Measurements from ENCODE around the gene KIF25. TPM values are rescaled to one million over a fixed set of nuclear protein-coding genes. Genes with fewer than 3 reads are reported as not detected.

The KIF25 gene
- total RNA-seq, 1 donor from 2014 or later: not detected

DNA sequence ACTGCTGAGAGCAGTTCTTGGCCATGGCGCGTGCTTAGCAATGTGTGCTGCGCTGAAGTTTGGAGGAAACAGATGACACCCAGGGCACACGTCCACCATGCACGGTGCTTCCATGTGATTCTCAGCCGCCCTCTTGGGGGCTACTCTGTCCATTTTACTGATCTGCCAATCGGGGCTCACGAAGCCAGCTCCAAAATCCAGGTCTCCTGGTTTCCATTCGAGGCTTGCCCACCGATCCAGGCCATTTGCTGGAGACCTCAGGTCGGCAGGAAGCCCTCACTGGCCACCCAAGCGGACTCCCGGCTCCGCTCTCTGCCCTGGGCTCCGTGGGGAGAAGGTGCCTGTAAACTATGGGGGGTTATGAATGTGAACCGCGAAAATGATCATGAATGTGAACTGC lies 93.2 kb downstream of the KIF25 start:
- Mint-ChIP-seq H3K36me3 (ENCODE audit: unreplicated experiment) (no peaks in the 10 kb centered on the region), H3K9me3 (ENCODE audit: unreplicated experiment) (no peaks in the 10 kb centered on the region), H3K27ac (ENCODE audit: unreplicated experiment) (no peak overlapping the region), H3K27me3 (ENCODE audit: unreplicated experiment) (no peaks in the 10 kb centered on the region), H3K4me3 (ENCODE audit: unreplicated experiment) (no peak overlapping the region), H3K4me1 (ENCODE audit: unreplicated experiment) (peaks cover 41% of the 10 kb centered on the region)
- TF ChIP-seq CTCF (IDR thresholded peaks at IDR 0.05): no peak
- DNase-seq (ENCODE audit: extremely low spot score, unreplicated experiment): no peak

- no peak overlapping the region for H3K27ac Mint-ChIP-seq (ENCODE audit: unreplicated experiment)
- no peaks in the 10 kb centered on the region for H3K36me3 Mint-ChIP-seq (ENCODE audit: unreplicated experiment)
- peaks cover 41% of the 10 kb centered on the region for H3K4me1 Mint-ChIP-seq (ENCODE audit: unreplicated experiment)
- no peak for DNase-seq (ENCODE audit: extremely low spot score, unreplicated experiment)
- H3K9me3 Mint-ChIP-seq (ENCODE audit: unreplicated experiment): no peaks in the 10 kb centered on the region
- no peak for TF ChIP-seq CTCF (IDR thresholded peaks at IDR 0.05)
- H3K4me3 Mint-ChIP-seq (ENCODE audit: unreplicated experiment): no peak overlapping the region
- H3K27me3 Mint-ChIP-seq (ENCODE audit: unreplicated experiment): no peaks in the 10 kb centered on the region
Observed at GRCh38 chr6:168091381-168092264, 94.2 kb downstream of the KIF25 start.

DNA sequence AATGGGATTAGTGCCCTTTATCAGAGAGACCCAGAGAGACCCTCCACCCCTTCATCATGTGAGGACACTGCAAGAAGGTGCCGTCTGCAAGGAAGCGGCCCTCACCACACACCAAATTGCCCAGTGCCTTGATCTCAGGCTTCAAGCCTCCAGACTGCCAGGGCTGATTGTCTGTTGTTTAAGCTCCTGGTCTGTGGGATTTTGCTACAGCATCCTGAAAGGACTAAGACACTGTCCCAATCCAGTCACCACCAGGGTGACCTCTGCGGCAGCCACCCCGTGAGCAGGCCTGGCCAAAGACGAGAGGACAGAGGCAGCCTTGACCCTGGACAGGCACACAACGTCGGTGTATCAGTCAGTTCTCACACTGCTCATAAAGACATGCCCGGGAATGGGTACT lies 95.1 kb downstream of the KIF25 start:
- Mint-ChIP-seq H3K27me3 (ENCODE audit: unreplicated experiment) (no peaks in the 10 kb centered on the region), H3K27ac (ENCODE audit: unreplicated experiment) (no peak overlapping the region), H3K4me3 (ENCODE audit: unreplicated experiment) (no peak overlapping the region), H3K4me1 (ENCODE audit: unreplicated experiment) (peaks cover 32% of the 10 kb centered on the region), H3K9me3 (ENCODE audit: unreplicated experiment) (no peaks in the 10 kb centered on the region), H3K36me3 (ENCODE audit: unreplicated experiment) (no peaks in the 10 kb centered on the region)
- no peak for DNase-seq (ENCODE audit: extremely low spot score, unreplicated experiment)
- TF ChIP-seq CTCF (IDR thresholded peaks at IDR 0.05): no peak

DNA sequence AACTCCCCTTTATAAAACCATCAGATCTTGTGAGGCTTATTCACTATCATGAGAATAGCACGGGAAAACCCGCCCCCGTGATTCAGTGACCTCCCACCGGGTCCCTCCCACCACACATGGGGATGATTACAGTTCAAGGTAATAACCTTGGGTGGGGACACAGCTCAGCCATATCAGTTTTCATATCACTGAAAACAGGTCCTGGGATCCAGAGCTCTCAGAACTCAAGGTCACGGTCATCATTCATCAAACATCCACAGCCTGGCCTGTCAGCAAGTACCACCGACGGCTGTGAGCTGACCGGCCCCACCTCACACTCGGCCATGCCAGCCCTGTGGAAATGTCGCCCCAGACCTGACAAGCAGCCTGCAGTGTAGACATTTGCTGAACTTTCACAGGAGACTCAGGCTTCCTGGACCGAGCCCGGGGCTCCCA lies 95.6 kb downstream of the KIF25 start:
- H3K36me3 Mint-ChIP-seq (ENCODE audit: unreplicated experiment): no peaks in the 10 kb centered on the region
- DNase-seq (ENCODE audit: extremely low spot score, unreplicated experiment): no peak
- peaks cover 27% of the 10 kb centered on the region for H3K4me1 Mint-ChIP-seq (ENCODE audit: unreplicated experiment)
- no peak overlapping the region for H3K4me3 Mint-ChIP-seq (ENCODE audit: unreplicated experiment)
- no peaks in the 10 kb centered on the region for H3K9me3 Mint-ChIP-seq (ENCODE audit: unreplicated experiment)
- no peak overlapping the region for H3K27ac Mint-ChIP-seq (ENCODE audit: unreplicated experiment)
- no peak for TF ChIP-seq CTCF (IDR thresholded peaks at IDR 0.05)
- H3K27me3 Mint-ChIP-seq (ENCODE audit: unreplicated experiment): no peaks in the 10 kb centered on the region

DNA sequence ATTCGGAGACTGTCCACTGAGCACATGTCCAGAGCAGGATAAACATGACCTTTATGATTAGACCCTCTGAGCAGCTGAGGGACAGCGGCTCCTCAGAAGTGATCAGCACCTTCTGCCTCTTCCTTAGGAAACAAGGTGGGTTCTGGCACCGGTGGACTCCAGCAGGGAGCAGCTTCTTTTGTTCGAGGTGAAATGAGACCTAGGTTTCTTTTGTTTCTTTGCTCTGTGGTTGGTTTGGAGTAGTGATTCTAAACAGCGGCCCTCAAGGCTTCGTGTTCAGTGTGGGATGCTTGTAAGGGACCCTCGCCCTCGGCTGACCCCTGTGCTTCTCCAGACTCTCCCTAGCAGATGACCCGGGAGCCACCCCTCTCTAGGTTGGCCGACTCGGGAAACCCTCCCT lies 96.2 kb downstream of the KIF25 start:
- no peak for DNase-seq (ENCODE audit: extremely low spot score, unreplicated experiment)
- TF ChIP-seq CTCF (IDR thresholded peaks at IDR 0.05): no peak
- no peaks in the 10 kb centered on the region for H3K27me3 Mint-ChIP-seq (ENCODE audit: unreplicated experiment)
- H3K9me3 Mint-ChIP-seq (ENCODE audit: unreplicated experiment): no peaks in the 10 kb centered on the region
- H3K36me3 Mint-ChIP-seq (ENCODE audit: unreplicated experiment): no peaks in the 10 kb centered on the region
- H3K4me3 Mint-ChIP-seq (ENCODE audit: unreplicated experiment): no peak overlapping the region
- H3K27ac Mint-ChIP-seq (ENCODE audit: unreplicated experiment): no peak overlapping the region
- H3K4me1 Mint-ChIP-seq (ENCODE audit: unreplicated experiment): peaks cover 21% of the 10 kb centered on the region

Other genes starting within 250 kb of the KIF25 start
- gene AFDN, start 170.8 kb upstream of the KIF25 start, total RNA-seq: 67.3 and 72.2 TPM in 2 replicates
- 0.05 and 0.34 TPM in 2 replicates for gene FRMD1, start 81.5 kb downstream of the KIF25 start, total RNA-seq

All from osteocyte (in vitro differentiated cells).